ENCODE measurements around the gene CD55.

Gene CD55

GRCh38 chr1:207404849-207405525, 83.5 kb downstream of the CD55 start:
- TF ChIP-seq ZFX (IDR thresholded peaks at IDR 0.05; ENCODE audit: borderline replicate concordance) = no peak
- TF ChIP-seq, protein P1, sequence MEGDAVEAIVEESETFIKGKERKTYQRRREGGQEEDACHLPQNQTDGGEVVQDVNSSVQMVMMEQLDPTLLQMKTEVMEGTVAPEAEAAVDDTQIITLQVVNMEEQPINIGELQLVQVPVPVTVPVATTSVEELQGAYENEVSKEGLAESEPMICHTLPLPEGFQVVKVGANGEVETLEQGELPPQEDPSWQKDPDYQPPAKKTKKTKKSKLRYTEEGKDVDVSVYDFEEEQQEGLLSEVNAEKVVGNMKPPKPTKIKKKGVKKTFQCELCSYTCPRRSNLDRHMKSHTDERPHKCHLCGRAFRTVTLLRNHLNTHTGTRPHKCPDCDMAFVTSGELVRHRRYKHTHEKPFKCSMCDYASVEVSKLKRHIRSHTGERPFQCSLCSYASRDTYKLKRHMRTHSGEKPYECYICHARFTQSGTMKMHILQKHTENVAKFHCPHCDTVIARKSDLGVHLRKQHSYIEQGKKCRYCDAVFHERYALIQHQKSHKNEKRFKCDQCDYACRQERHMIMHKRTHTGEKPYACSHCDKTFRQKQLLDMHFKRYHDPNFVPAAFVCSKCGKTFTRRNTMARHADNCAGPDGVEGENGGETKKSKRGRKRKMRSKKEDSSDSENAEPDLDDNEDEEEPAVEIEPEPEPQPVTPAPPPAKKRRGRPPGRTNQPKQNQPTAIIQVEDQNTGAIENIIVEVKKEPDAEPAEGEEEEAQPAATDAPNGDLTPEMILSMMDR (IDR thresholded peaks at IDR 0.05) = peak; percentile 91
- no peak overlapping the region for H3K27ac ChIP-seq

GRCh38 chr1:207405814-207406213, 84.3 kb downstream of the CD55 start:
- H3K27ac ChIP-seq = no peak overlapping the region
- TF ChIP-seq ZFX (IDR thresholded peaks at IDR 0.05; ENCODE audit: borderline replicate concordance) = no peak
- TF ChIP-seq, protein P1 (IDR thresholded peaks at IDR 0.05) = no peak

DNA sequence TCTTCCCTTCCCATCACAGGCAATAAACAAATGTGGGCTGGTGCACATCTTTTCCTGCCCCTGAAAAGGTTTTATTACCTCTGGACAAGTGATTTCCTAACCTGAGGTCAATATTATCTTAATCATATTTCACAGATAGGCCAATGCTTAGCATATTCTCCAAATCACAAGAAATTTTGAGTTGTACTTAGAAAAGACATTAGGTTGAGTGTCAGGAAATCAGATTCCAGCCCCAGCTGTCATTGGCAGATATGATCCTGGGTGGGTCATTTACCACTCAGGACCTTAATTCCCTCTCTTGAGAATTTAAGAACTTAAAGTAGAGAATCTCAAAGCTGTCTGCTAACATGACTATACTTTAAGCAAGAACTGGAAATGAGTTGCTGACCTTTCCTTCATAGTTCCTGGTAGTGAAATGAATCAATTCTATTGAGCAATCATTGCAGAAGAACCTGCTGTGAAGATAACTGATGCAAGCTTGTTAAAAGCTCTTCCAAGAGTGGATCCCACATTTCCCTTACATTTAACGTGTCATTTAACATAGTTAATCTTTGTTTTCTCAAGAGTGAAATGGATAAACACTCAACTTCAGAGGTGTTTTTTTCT, 86.3 kb downstream of the CD55 start:
- H3K27ac ChIP-seq = no peak overlapping the region
- TF ChIP-seq, protein P1 (IDR thresholded peaks at IDR 0.05) = no peak
- no peak for TF ChIP-seq ZFX (IDR thresholded peaks at IDR 0.05; ENCODE audit: borderline replicate concordance)
